ENCODE results near the gene MEG3. TPM values are rescaled to one million over a fixed set of nuclear protein-coding genes. Genes with fewer than 3 reads are reported as not detected.

MEG3 gene
- total RNA-seq, 4 donors from 2014 or later, result 34.1 to 265 (median 119) TPM

GRCh38 chr14:100859781-100860180 lies 33.9 kb downstream of the MEG3 start:
- DNase-seq, result no peak
- no peak overlapping the region for H3K27ac ChIP-seq
- H3K4me3 ChIP-seq, result no peak overlapping the region
- H3K9me3 ChIP-seq, result no peaks in the 10 kb centered on the region
- no peaks in the 10 kb centered on the region for H3K36me3 ChIP-seq
- intact Hi-C loops (cut with DNase I; ENCODE audit: low total_unique reads), result no loop called here
- H3K4me1 ChIP-seq, result no peaks in the 10 kb centered on the region
- TF ChIP-seq POLR2A (IDR thresholded peaks at IDR 0.05) (no peak), CTCF (IDR thresholded peaks at IDR 0.05) (no peak)
- no peaks in the 10 kb centered on the region for H3K27me3 ChIP-seq

- H3K4me1 ChIP-seq, result no peaks in the 10 kb centered on the region
- no peaks in the 10 kb centered on the region for H3K36me3 ChIP-seq
- intact Hi-C loops (cut with DNase I; ENCODE audit: low total_unique reads), result no loop called here
- TF ChIP-seq CTCF (IDR thresholded peaks at IDR 0.05) (no peak), POLR2A (IDR thresholded peaks at IDR 0.05) (no peak)
- no peak for DNase-seq
- H3K27ac ChIP-seq, result no peak overlapping the region
- H3K9me3 ChIP-seq, result no peaks in the 10 kb centered on the region
- H3K27me3 ChIP-seq, result no peaks in the 10 kb centered on the region
- no peak overlapping the region for H3K4me3 ChIP-seq
These were observed 34.8 kb downstream of the MEG3 start for GRCh38 chr14:100860556-100861187.

- Histone ChIP-seq H3K4me1 (no peaks in the 10 kb centered on the region), H3K27ac (no peak overlapping the region), H3K36me3 (no peaks in the 10 kb centered on the region), H3K9me3 (no peaks in the 10 kb centered on the region), H3K27me3 (no peaks in the 10 kb centered on the region), H3K4me3 (no peak overlapping the region)
- TF ChIP-seq POLR2A (IDR thresholded peaks at IDR 0.05), result no peak
- TF ChIP-seq CTCF (IDR thresholded peaks at IDR 0.05), result no peak
- no peak for DNase-seq
- intact Hi-C loops (cut with DNase I; ENCODE audit: low total_unique reads), result no loop called here
These were observed 35.4 kb downstream of the MEG3 start for GRCh38 chr14:100861188-100861936.

- intact Hi-C loops (cut with DNase I; ENCODE audit: low total_unique reads), result no loop called here
- Histone ChIP-seq H3K36me3 (no peaks in the 10 kb centered on the region), H3K27ac (no peak overlapping the region), H3K4me3 (no peak overlapping the region), H3K27me3 (no peaks in the 10 kb centered on the region), H3K9me3 (no peaks in the 10 kb centered on the region), H3K4me1 (no peaks in the 10 kb centered on the region)
- DNase-seq, result no peak
- no peak for TF ChIP-seq POLR2A (IDR thresholded peaks at IDR 0.05)
These were observed 36.0 kb downstream of the MEG3 start for GRCh38 chr14:100861937-100862247.

- Histone ChIP-seq H3K9me3 (no peaks in the 10 kb centered on the region), H3K4me1 (no peaks in the 10 kb centered on the region), H3K27ac (no peak overlapping the region), H3K27me3 (no peaks in the 10 kb centered on the region), H3K36me3 (no peaks in the 10 kb centered on the region), H3K4me3 (no peak overlapping the region)
- no peak for DNase-seq
- TF ChIP-seq POLR2A (IDR thresholded peaks at IDR 0.05) (no peak), CTCF (IDR thresholded peaks at IDR 0.05) (no peak)
- intact Hi-C loops (cut with DNase I; ENCODE audit: low total_unique reads), result no loop called here
These were observed 36.4 kb downstream of the MEG3 start for GRCh38 chr14:100862277-100862676.
